ENCODE data around the gene TFR2. TPM values are rescaled to one million over a fixed set of nuclear protein-coding genes. Genes with fewer than 3 reads are reported as not detected.

TFR2 gene
- total and polyA plus RNA-seq, 8 donors, result 1.2 to 11.6 (median 3.2) TPM; not detected in 1

- 0 to 1% (median 0%) methylated on average over 23 to 61 of the region's 61 CpGs for WGBS, 5 donors
- H3K4me3 ChIP-seq, result peak within 1 kb of the TSS; percentile 88 to 97 (median 90)
- TF ChIP-seq EP300 (IDR thresholded peaks at IDR 0.05), result peak; percentile 39
- TF ChIP-seq, protein P1, sequence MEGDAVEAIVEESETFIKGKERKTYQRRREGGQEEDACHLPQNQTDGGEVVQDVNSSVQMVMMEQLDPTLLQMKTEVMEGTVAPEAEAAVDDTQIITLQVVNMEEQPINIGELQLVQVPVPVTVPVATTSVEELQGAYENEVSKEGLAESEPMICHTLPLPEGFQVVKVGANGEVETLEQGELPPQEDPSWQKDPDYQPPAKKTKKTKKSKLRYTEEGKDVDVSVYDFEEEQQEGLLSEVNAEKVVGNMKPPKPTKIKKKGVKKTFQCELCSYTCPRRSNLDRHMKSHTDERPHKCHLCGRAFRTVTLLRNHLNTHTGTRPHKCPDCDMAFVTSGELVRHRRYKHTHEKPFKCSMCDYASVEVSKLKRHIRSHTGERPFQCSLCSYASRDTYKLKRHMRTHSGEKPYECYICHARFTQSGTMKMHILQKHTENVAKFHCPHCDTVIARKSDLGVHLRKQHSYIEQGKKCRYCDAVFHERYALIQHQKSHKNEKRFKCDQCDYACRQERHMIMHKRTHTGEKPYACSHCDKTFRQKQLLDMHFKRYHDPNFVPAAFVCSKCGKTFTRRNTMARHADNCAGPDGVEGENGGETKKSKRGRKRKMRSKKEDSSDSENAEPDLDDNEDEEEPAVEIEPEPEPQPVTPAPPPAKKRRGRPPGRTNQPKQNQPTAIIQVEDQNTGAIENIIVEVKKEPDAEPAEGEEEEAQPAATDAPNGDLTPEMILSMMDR (IDR thresholded peaks at IDR 0.05), result no peak
- TF ChIP-seq POLR2A (IDR thresholded peaks at IDR 0.05), result peak in 2 of 4 donors; percentile 92 to 96
- peak; percentile 95 to 99 (median 98) for TF ChIP-seq POLR2AphosphoS5 (IDR thresholded peaks at IDR 0.05)
- no peaks in the 10 kb centered on the region for H3K9me3 ChIP-seq
- peaks cover 17 to 22% (median 20%) of the 10 kb centered on the region in 4 donors for H3K36me3 ChIP-seq
- H3K4me1 ChIP-seq, result peaks cover 35 to 54% (median 49%) of the 10 kb centered on the region in 4 donors
- H3K27me3 ChIP-seq, result peaks cover 0 to 16% (median 0%) of the 10 kb centered on the region in 3 donors
- intact Hi-C loops (cut with DNase I; ENCODE audit: low total_unique reads), result no loop called here
- peak; percentile 73 to 82 for DNase-seq
- peak within 1 kb of the TSS; percentile 95 to 99 (median 99) for H3K27ac ChIP-seq
Observed at GRCh38 chr7:100585511-100586265, 55.7 kb downstream of the TFR2 start, which contains the start of gene LRCH4. LRCH4 (minus strand) TSS chr7:100586129; CDS start chr7:100586100, 29 bp downstream.

- H3K4me3 ChIP-seq, result peak overlapping the region; percentile 70 to 97 (median 90)
- intact Hi-C loops (cut with DNase I; ENCODE audit: low total_unique reads), result no loop called here
- peaks cover 35 to 54% (median 49%) of the 10 kb centered on the region in 4 donors for H3K4me1 ChIP-seq
- DNase-seq, result peak; percentile 43 to 86
- H3K27me3 ChIP-seq, result peaks cover 0 to 8% (median 0%) of the 10 kb centered on the region in 3 donors
- 2 to 5% (median 4%) methylated on average over 19 to 20 of the region's 20 CpGs for WGBS, 5 donors
- peaks cover 20 to 30% (median 27%) of the 10 kb centered on the region in 4 donors for H3K36me3 ChIP-seq
- H3K27ac ChIP-seq, result peak overlapping the region; percentile 95 to 99 (median 99)
- TF ChIP-seq EP300 (IDR thresholded peaks at IDR 0.05) (no peak), POLR2AphosphoS5 (IDR thresholded peaks at IDR 0.05) (no peak), POLR2A (IDR thresholded peaks at IDR 0.05) (no peak)
- TF ChIP-seq, protein P1 (IDR thresholded peaks at IDR 0.05), result no peak
- no peaks in the 10 kb centered on the region for H3K9me3 ChIP-seq
Observed at GRCh38 chr7:100584683-100585510, 56.5 kb downstream of the TFR2 start.

GRCh38 chr7:100584054-100584682 lies 57.2 kb downstream of the TFR2 start:
- DNase-seq, result peak in 1 of 2 donors; percentile 71
- no peaks in the 10 kb centered on the region for H3K9me3 ChIP-seq
- H3K36me3 ChIP-seq, result peaks cover 26 to 37% (median 34%) of the 10 kb centered on the region in 4 donors
- intact Hi-C loops (cut with DNase I; ENCODE audit: low total_unique reads), result no loop called here
- peak overlapping the region; percentile 95 to 99 (median 99) for H3K27ac ChIP-seq
- H3K4me1 ChIP-seq, result peaks cover 35 to 54% (median 49%) of the 10 kb centered on the region in 4 donors
- peaks cover 0 to under 1% (median 0%) of the 10 kb centered on the region in 3 donors for H3K27me3 ChIP-seq
- 30 to 40% (median 34%) methylated on average over 14 to 15 of the region's 15 CpGs for WGBS, 5 donors
- H3K4me3 ChIP-seq, result peak overlapping the region; percentile 70 to 97 (median 90)
- no peak for TF ChIP-seq POLR2A (IDR thresholded peaks at IDR 0.05)
- peak in 1 of 3 donors; percentile 2 for TF ChIP-seq POLR2AphosphoS5 (IDR thresholded peaks at IDR 0.05)

DNA sequence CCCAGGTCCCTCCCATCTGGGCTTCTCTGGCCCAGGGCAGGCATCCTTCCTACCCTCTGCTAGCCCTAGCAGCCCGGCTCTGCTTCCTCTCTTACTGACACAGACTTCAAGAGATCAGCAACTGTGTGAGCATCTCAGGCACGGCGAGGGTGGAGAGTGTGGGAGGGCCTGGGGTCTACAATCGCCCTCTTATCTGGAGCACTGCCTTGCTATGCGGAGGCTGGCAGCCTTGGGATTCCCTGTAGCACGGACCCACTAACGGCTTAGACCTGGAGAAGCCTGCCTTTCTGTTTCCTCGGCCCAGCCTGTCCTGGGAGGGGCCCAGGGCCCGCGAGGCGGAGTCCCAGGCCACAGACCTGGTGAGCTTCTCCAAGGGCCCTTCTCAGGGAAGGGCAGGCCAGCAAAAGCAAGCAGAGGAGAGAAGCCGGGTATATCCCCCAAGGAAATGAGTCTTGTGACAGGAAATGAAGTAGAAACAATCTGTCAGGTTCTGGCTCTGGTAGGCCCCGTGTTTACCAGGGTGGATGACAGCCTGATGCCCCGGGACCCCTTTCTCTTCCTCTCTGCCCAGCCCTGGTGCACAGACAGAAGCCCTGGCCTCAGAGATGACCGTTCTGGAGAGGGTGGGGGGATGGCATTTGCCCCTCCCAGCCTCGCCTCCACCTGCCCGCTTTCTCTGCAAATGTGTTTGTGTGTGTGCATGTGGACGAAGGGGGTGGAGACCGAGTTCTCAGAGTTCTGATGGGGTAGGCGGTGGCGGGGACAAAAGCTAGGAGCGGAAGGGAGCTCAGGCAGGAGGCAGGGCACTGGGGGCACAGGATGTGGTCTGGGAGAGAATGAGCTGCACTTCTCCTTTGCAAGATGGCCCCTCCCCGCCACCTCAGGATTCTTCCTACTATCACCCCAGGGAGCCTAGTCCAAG lies 58.0 kb downstream of the TFR2 start:
- Histone ChIP-seq H3K27ac (peak overlapping the region; percentile 16 to 99 (median 97)), H3K9me3 (no peaks in the 10 kb centered on the region), H3K36me3 (peaks cover 34 to 45% (median 42%) of the 10 kb centered on the region in 4 donors), H3K27me3 (no peaks in the 10 kb centered on the region), H3K4me1 (peaks cover 35 to 54% (median 49%) of the 10 kb centered on the region in 4 donors), H3K4me3 (peak overlapping the region; percentile 70 to 97 (median 90))
- peak; percentile 61 to 79 for DNase-seq
- no peak for TF ChIP-seq POLR2A (IDR thresholded peaks at IDR 0.05)
- peak in 1 of 3 donors; percentile 4 for TF ChIP-seq POLR2AphosphoS5 (IDR thresholded peaks at IDR 0.05)
- no peak for TF ChIP-seq EP300 (IDR thresholded peaks at IDR 0.05)
- TF ChIP-seq, protein P1 (IDR thresholded peaks at IDR 0.05), result no peak
- WGBS, 5 donors, result 15 to 29% (median 20%) methylated on average over 21 to 23 of the region's 23 CpGs
- intact Hi-C loops (cut with DNase I; ENCODE audit: low total_unique reads), result no loop called here
